Spinal cord (tissue), 10 donors: ENCODE results near the gene STAT5B. TPM values are rescaled to one million over a fixed set of nuclear protein-coding genes. Genes with fewer than 3 reads are reported as not detected.
"Not testable (repeated sequence)": the region's sequence is repeated elsewhere in the genome, so short reads cannot be mapped to it uniquely, and the experiment has no call there.

ENCODE experiments used
- DNase-seq, 6 donors: peaks; one replicate each; pipeline versions ENCODE4 v3.0.0 to v3.0.0-alpha.2; 2013 to 2015; ENCODE audit warnings: low spot score in 6 of 6, low read depth in 4 of 6
- H3K27ac ChIP-seq: one replicate; pipeline ENCODE4 v1.5.1; 2013; ENCODE audit warnings: low read depth, low read length, control low read depth
- H3K27me3 ChIP-seq: one replicate; pipeline ENCODE4 v1.6.1; 2013; ENCODE audit warnings: low read length; ENCODE audit not compliant: control insufficient read depth, insufficient read depth
- H3K36me3 ChIP-seq: one replicate; pipeline ENCODE4 v1.6.1; 2013; ENCODE audit warnings: low read length; ENCODE audit not compliant: control insufficient read depth, insufficient read depth
- H3K4me1 ChIP-seq: one replicate; pipeline ENCODE4 v1.6.1; 2013; ENCODE audit warnings: low read length; ENCODE audit not compliant: control insufficient read depth, insufficient read depth
- H3K4me3 ChIP-seq: one replicate; pipeline ENCODE4 v1.5.1; 2013; ENCODE audit warnings: low read depth, low read length, control low read depth
- H3K9me3 ChIP-seq: one replicate; pipeline ENCODE4 v1.6.1; 2013; ENCODE audit warnings: low read length; ENCODE audit not compliant: control insufficient read depth, insufficient read depth
- WGBS: methylation state at CpG from one replicate; pipeline ENCODE4 v1.1.5; 2013; ENCODE audit warnings: missing lambda C conversion rate; ENCODE audit not compliant: insufficient coverage; 5-methylcytosine and 5-hydroxymethylcytosine counted together
- long read RNA-seq, 4 donors: transcript quantifications; one replicate each; lab custom pipeline, GENCODE V29; 2026
- polyA plus RNA-seq, 2 donors: library from polyadenylated mRNA; unstranded; fragments of 120-200 nt; gene quantifications; one replicate each; pipeline ENCODE4 v1.2.1, GENCODE V29; 2013; ENCODE audit not compliant: insufficient read length in 2 of 2
- total RNA-seq, 2 donors: library from RNA; depleted of rRNA in 1 of 2; stranded (reverse); fragments of 120-200 nt in 1 of 2; fragments of >200 nt in 1 of 2; gene quantifications; one replicate each; pipeline versions ENCODE4 v1.2.3 to v1.2.4, GENCODE V29; 2013 to 2014
- donor health status: healthy.

Gene STAT5B
- 10 to 100 TPM; 27.2 to 29.1 TPM for total RNA-seq
- 10 to 100 TPM; 34.9 to 44.1 TPM for polyA plus RNA-seq
- long read RNA-seq, donor 1, full-length matches to known transcripts: 5 of 5 reads
- long read RNA-seq, donor 1, partial matches to known transcripts: 0 of 5 reads
- long read RNA-seq, donor 1, other reads (novel, unspliced or antisense): 0 of 5 reads
- long read RNA-seq, donor 2, partial matches to known transcripts: 0 of 2 reads
- long read RNA-seq, donor 2, other reads (novel, unspliced or antisense): 0 of 2 reads
- long read RNA-seq, donor 3, partial matches to known transcripts: 0 of 3 reads
- long read RNA-seq, donor 3, other reads (novel, unspliced or antisense): 0 of 3 reads
- long read RNA-seq, donor 4, full-length matches to known transcripts: 6 of 6 reads
- long read RNA-seq, donor 4, partial matches to known transcripts: 0 of 6 reads
- long read RNA-seq, donor 4, other reads (novel, unspliced or antisense): 0 of 6 reads

GRCh38 chr17:42276359-42276608, at the start of gene STAT5B:
Gene STAT5B (minus strand): TSS chr17:42276391. CDS start chr17:42232127, 44,264 bp downstream.
- H3K4me3 ChIP-seq: peak within 1 kb of the TSS; percentile 73
- peak in 4 of 6 donors; percentile 65 to 92 (median 77) for DNase-seq
- no peaks in the 10 kb centered on the region for H3K36me3 ChIP-seq
- H3K27me3 ChIP-seq: no peaks in the 10 kb centered on the region
- peak within 1 kb of the TSS; percentile 76 for H3K27ac ChIP-seq
- no peaks in the 10 kb centered on the region for H3K9me3 ChIP-seq
- WGBS: 0% methylated on average over 47 of the region's 47 CpGs
- H3K4me1 ChIP-seq: peaks cover 11% of the 10 kb centered on the region

GRCh38 chr17:42325026-42325425, 48.8 kb upstream of the STAT5B start:
- Histone ChIP-seq H3K27ac (no peak overlapping the region), H3K4me3 (no peak overlapping the region), H3K4me1 (no peaks in the 10 kb centered on the region), H3K27me3 (no peaks in the 10 kb centered on the region), H3K9me3 (no peaks in the 10 kb centered on the region), H3K36me3 (peaks cover 48% of the 10 kb centered on the region)
- 95% methylated on average over 5 of the region's 7 CpGs for WGBS
- DNase-seq: no peak

GRCh38 chr17:42323268-42323773, 47.1 kb upstream of the STAT5B start:
- no peak overlapping the region for H3K4me3 ChIP-seq
- no peaks in the 10 kb centered on the region for H3K4me1 ChIP-seq
- no peaks in the 10 kb centered on the region for H3K9me3 ChIP-seq
- peaks cover 48% of the 10 kb centered on the region for H3K36me3 ChIP-seq
- H3K27ac ChIP-seq: no peak overlapping the region
- no peak for DNase-seq
- no peaks in the 10 kb centered on the region for H3K27me3 ChIP-seq
- 100% methylated on average over 2 of the region's 5 CpGs for WGBS

GRCh38 chr17:42322382-42323267, 46.4 kb upstream of the STAT5B start:
- Histone ChIP-seq H3K27ac (no peak overlapping the region), H3K4me3 (no peak overlapping the region), H3K9me3 (no peaks in the 10 kb centered on the region), H3K27me3 (no peaks in the 10 kb centered on the region), H3K4me1 (no peaks in the 10 kb centered on the region), H3K36me3 (peaks cover 53% of the 10 kb centered on the region)
- 45% methylated on average over 3 of the region's 10 CpGs for WGBS
- peak; percentile 72 to 97 (median 86) for DNase-seq

GRCh38 chr17:42321555-42321954, 45.4 kb upstream of the STAT5B start:
- Histone ChIP-seq H3K4me1 (no peaks in the 10 kb centered on the region), H3K27ac (no peak overlapping the region), H3K9me3 (no peaks in the 10 kb centered on the region), H3K27me3 (no peaks in the 10 kb centered on the region), H3K36me3 (peaks cover 59% of the 10 kb centered on the region), H3K4me3 (no peak overlapping the region)
- DNase-seq: no peak
- WGBS: 100% methylated on average over 2 of the region's 4 CpGs

GRCh38 chr17:42317967-42318366, 41.8 kb upstream of the STAT5B start:
- WGBS: 92% methylated on average over 4 of the region's 6 CpGs
- not testable (repeated sequence) for H3K27ac ChIP-seq, DNase-seq, H3K4me1 ChIP-seq, H3K27me3 ChIP-seq, H3K4me3 ChIP-seq, H3K9me3 ChIP-seq
- H3K36me3 ChIP-seq: peaks cover 70% of the 10 kb centered on the region

GRCh38 chr17:42317266-42317845, 41.2 kb upstream of the STAT5B start:
- Histone ChIP-seq H3K36me3 (peaks cover 70% of the 10 kb centered on the region), H3K27ac (no peak overlapping the region), H3K4me1 (peaks cover 6% of the 10 kb centered on the region), H3K4me3 (no peak overlapping the region), H3K9me3 (no peaks in the 10 kb centered on the region), H3K27me3 (no peaks in the 10 kb centered on the region)
- WGBS: 73% methylated on average over 5 of the region's 5 CpGs
- peak in 1 of 6 donors; percentile 77 for DNase-seq

- Histone ChIP-seq H3K9me3 (no peaks in the 10 kb centered on the region), H3K27ac (no peak overlapping the region), H3K36me3 (peaks cover 66% of the 10 kb centered on the region), H3K4me3 (no peak overlapping the region), H3K4me1 (peaks cover 12% of the 10 kb centered on the region), H3K27me3 (no peaks in the 10 kb centered on the region)
- no peak for DNase-seq
- no CpG with 5 or more reads among the region's 4 CpGs for WGBS
Observed at GRCh38 chr17:42316755-42317154, 40.6 kb upstream of the STAT5B start.

GRCh38 chr17:42315402-42316156, 39.4 kb upstream of the STAT5B start:
- no peak for DNase-seq
- no peak overlapping the region for H3K4me3 ChIP-seq
- H3K27ac ChIP-seq: no peak overlapping the region
- H3K9me3 ChIP-seq: no peaks in the 10 kb centered on the region
- no peaks in the 10 kb centered on the region for H3K27me3 ChIP-seq
- H3K4me1 ChIP-seq: peaks cover 24% of the 10 kb centered on the region
- H3K36me3 ChIP-seq: peaks cover 61% of the 10 kb centered on the region
- 85% methylated on average over 8 of the region's 10 CpGs for WGBS
